HCT116 (cell line): ENCODE data around the gene MPEG1. TPM values are rescaled to one million over a fixed set of nuclear protein-coding genes. Genes with fewer than 3 reads are reported as not detected.

Experiments
- CEBPB ChIP-seq: IDR thresholded peaks from 2 replicates; pipeline ENCODE4 v1.6.1; 2012; ENCODE audit warnings: low read depth
- CTCF ChIP-seq, 3 experiments: fragments of 200-600 bp in 1 of 3; sonication (generic) in 1 of 3; IDR thresholded peaks in 2 of 3; conservative IDR thresholded peaks in 1 of 3; 2 replicates each; pipeline ENCODE4 v1.5.1; 2012 to 2017; ENCODE audit warnings: low read depth in 2 of 3, low read length in 2 of 3, antibody characterized with exemption in 1 of 3, borderline replicate concordance in 1 of 3, control low read depth in 1 of 3, mild to moderate bottlenecking in 1 of 3, mixed read lengths in 1 of 3, mixed run types in 1 of 3, moderate library complexity in 1 of 3; ENCODE audit not compliant: insufficient read depth in 1 of 3
- POLR2A ChIP-seq: IDR thresholded peaks from 2 replicates; pipeline ENCODE4 v1.7.0; 2011; ENCODE audit warnings: borderline replicate concordance; ENCODE audit not compliant: insufficient read depth, insufficient read length; ENCODE audit errors: extremely low read depth
- POLR2AphosphoS5 ChIP-seq: IDR thresholded peaks from 2 replicates; pipeline ENCODE4 v1.6.1; 2011; ENCODE audit warnings: mild to moderate bottlenecking, low read depth, low read length, moderate library complexity
- total RNA-seq: library from RNA; stranded (reverse); gene quantifications from one replicate; pipeline ENCODE4 v1.2.1, GENCODE V29; 2021; ENCODE audit not compliant: unreplicated experiment
- TF ChIP-seq, protein P1 (sequence below): IDR thresholded peaks from 2 replicates; pipeline ENCODE4 v1.6.1; 2012; ENCODE audit warnings: low read depth
- TF ChIP-seq, protein P2 (sequence below): IDR thresholded peaks from 2 replicates; pipeline ENCODE4 v1.6.1; 2012
- TF ChIP-seq, protein P3 (sequence below): IDR thresholded peaks from 2 replicates; pipeline ENCODE4 v1.6.1; 2012

Gene MPEG1
- total RNA-seq, 1 experiment from 2014 or later: 0.07 TPM

GRCh38 chr11:59173080-59173963 is 39.4 kb downstream of the MPEG1 start (continued):
- TF ChIP-seq, protein P1, sequence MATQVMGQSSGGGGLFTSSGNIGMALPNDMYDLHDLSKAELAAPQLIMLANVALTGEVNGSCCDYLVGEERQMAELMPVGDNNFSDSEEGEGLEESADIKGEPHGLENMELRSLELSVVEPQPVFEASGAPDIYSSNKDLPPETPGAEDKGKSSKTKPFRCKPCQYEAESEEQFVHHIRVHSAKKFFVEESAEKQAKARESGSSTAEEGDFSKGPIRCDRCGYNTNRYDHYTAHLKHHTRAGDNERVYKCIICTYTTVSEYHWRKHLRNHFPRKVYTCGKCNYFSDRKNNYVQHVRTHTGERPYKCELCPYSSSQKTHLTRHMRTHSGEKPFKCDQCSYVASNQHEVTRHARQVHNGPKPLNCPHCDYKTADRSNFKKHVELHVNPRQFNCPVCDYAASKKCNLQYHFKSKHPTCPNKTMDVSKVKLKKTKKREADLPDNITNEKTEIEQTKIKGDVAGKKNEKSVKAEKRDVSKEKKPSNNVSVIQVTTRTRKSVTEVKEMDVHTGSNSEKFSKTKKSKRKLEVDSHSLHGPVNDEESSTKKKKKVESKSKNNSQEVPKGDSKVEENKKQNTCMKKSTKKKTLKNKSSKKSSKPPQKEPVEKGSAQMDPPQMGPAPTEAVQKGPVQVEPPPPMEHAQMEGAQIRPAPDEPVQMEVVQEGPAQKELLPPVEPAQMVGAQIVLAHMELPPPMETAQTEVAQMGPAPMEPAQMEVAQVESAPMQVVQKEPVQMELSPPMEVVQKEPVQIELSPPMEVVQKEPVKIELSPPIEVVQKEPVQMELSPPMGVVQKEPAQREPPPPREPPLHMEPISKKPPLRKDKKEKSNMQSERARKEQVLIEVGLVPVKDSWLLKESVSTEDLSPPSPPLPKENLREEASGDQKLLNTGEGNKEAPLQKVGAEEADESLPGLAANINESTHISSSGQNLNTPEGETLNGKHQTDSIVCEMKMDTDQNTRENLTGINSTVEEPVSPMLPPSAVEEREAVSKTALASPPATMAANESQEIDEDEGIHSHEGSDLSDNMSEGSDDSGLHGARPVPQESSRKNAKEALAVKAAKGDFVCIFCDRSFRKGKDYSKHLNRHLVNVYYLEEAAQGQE: no peak
- TF ChIP-seq POLR2A (no peak), POLR2AphosphoS5 (no peak), CTCF (IDR thresholded peaks at IDR 0.05 in 2 of 3, conservative IDR thresholded peaks at IDR 0.05 in 1 of 3; ENCODE audit: borderline replicate concordance in 1 of 3, insufficient read depth in 1 of 3, low read depth in 2 of 3, low read length in 2 of 3) (no peak), CEBPB (no peak)
- TF ChIP-seq, protein P2, sequence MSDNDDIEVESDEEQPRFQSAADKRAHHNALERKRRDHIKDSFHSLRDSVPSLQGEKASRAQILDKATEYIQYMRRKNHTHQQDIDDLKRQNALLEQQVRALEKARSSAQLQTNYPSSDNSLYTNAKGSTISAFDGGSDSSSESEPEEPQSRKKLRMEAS: no peak
- TF ChIP-seq, protein P3, sequence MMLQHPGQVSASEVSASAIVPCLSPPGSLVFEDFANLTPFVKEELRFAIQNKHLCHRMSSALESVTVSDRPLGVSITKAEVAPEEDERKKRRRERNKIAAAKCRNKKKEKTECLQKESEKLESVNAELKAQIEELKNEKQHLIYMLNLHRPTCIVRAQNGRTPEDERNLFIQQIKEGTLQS: no peak
- TF ChIP-seq, all 23 proteins: peak for 0
